Measurements from ENCODE around the gene ATP2B2. TPM values are rescaled to one million over a fixed set of nuclear protein-coding genes. Genes with fewer than 3 reads are reported as not detected.

ATP2B2 gene
- total RNA-seq, 2 experiments from 2014 or later = 0.06 TPM; not detected in 1

GRCh38 chr3:10407361-10407760, 98.0 kb downstream of the ATP2B2 start:
- no peak for DNase-seq (ENCODE audit: low spot score)
- no peak overlapping the region for H3K4me3 ChIP-seq (ENCODE audit: low read depth, low read length, poor library complexity, severe bottlenecking)
- H3K4me2 ChIP-seq (ENCODE audit: low read length) = no peak overlapping the region
- intact Hi-C loops (cut with micrococcal nuclease; ENCODE audit: unreplicated experiment) = no loop called here
- no peaks in the 10 kb centered on the region for H4K20me1 ChIP-seq (ENCODE audit: insufficient read depth, low read length)
- ChIA-PET CTCF (ENCODE audit: unreplicated experiment) (no interaction called here), POLR2A (interaction anchor here (0.7 kb wide), 1 partner anchor 46 kb away, joined by 3 read pairs; no protein-coding TSS in a partner anchor)
- H3K9me3 ChIP-seq (ENCODE audit: low read length) = no peaks in the 10 kb centered on the region
- H3K27ac ChIP-seq (ENCODE audit: low read depth, low read length, poor library complexity, severe bottlenecking) = no peak overlapping the region
- TF ChIP-seq CTCF (conservative IDR thresholded peaks at IDR 0.05; ENCODE audit: low read length) (no peak), EZH2phosphoT487 (IDR thresholded peaks at IDR 0.05; ENCODE audit: borderline replicate concordance, low read depth, low read length) (no peak)
- no peaks in the 10 kb centered on the region for H3K36me3 ChIP-seq (ENCODE audit: insufficient read depth, low read length)
- no peak overlapping the region for H2AFZ ChIP-seq (ENCODE audit: low read length)
- no peaks in the 10 kb centered on the region for H3K9me2 ChIP-seq (ENCODE audit: insufficient read depth, low read length)
- H3K79me2 ChIP-seq (ENCODE audit: insufficient read depth, low read depth, low read length) = no peaks in the 10 kb centered on the region
- H3K4me1 ChIP-seq (ENCODE audit: insufficient read depth, low read length, poor library complexity, severe bottlenecking) = peaks cover 6% of the 10 kb centered on the region
- BruUV-seq (replicated peaks) = no TSS peak

DNA sequence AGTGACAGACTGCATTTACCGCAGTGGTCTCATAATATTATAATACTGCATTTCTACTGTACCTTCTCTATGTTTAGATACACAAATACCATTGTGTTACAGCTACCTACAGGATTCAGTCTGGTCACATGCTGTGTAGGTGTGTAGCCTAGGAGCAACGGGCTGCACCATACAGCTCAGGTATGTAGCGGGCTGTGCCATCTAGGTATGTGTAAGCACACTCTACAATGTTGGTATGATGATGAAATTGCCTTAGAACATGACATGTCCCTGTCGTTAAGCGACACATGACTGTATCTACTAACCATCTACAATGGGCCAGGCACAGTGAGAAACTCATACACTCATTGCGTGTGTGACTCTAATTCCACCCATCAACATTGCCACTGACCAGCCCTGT, 99.0 kb downstream of the ATP2B2 start:
- peaks cover 6% of the 10 kb centered on the region for H3K4me1 ChIP-seq (ENCODE audit: insufficient read depth, low read length, poor library complexity, severe bottlenecking)
- ChIA-PET POLR2A (interaction anchor here (0.7 kb wide), 1 partner anchor 45 kb away, joined by 3 read pairs; no protein-coding TSS in a partner anchor), CTCF (ENCODE audit: unreplicated experiment) (no interaction called here)
- H3K4me2 ChIP-seq (ENCODE audit: low read length) = no peak overlapping the region
- H3K27ac ChIP-seq (ENCODE audit: low read depth, low read length, poor library complexity, severe bottlenecking) = no peak overlapping the region
- H4K20me1 ChIP-seq (ENCODE audit: insufficient read depth, low read length) = no peaks in the 10 kb centered on the region
- H2AFZ ChIP-seq (ENCODE audit: low read length) = no peak overlapping the region
- H3K9me2 ChIP-seq (ENCODE audit: insufficient read depth, low read length) = no peaks in the 10 kb centered on the region
- TF ChIP-seq EZH2phosphoT487 (IDR thresholded peaks at IDR 0.05; ENCODE audit: borderline replicate concordance, low read depth, low read length) (no peak), CTCF (conservative IDR thresholded peaks at IDR 0.05; ENCODE audit: low read length) (no peak)
- BruUV-seq (replicated peaks) = no TSS peak
- no peaks in the 10 kb centered on the region for H3K9me3 ChIP-seq (ENCODE audit: low read length)
- H3K36me3 ChIP-seq (ENCODE audit: insufficient read depth, low read length) = no peaks in the 10 kb centered on the region
- DNase-seq (ENCODE audit: low spot score) = no peak
- no peak overlapping the region for H3K4me3 ChIP-seq (ENCODE audit: low read depth, low read length, poor library complexity, severe bottlenecking)
- no peaks in the 10 kb centered on the region for H3K79me2 ChIP-seq (ENCODE audit: insufficient read depth, low read depth, low read length)
- intact Hi-C loops (cut with micrococcal nuclease; ENCODE audit: unreplicated experiment) = no loop called here

DNA sequence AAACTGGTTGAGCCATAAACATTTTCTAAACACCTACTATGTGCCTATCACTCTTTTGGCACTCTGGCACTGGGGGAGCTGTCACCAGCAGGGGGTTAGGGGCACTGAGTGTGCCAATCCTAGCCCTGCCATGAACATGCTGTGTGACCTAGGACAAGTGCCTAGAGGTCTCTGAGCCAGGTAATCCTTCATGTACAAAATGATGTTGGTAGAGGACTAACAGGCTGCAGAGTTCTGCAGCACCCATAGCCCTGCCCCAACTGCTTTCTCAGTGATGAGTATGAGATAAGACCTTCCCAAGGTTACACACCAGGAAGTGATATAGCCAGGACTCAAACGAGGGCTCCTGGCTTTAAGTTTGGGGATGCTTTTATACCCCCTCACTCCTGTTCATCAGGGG, 99.6 kb downstream of the ATP2B2 start:
- TF ChIP-seq EZH2phosphoT487 (IDR thresholded peaks at IDR 0.05; ENCODE audit: borderline replicate concordance, low read depth, low read length) (no peak), CTCF (conservative IDR thresholded peaks at IDR 0.05; ENCODE audit: low read length) (no peak)
- no peak for DNase-seq (ENCODE audit: low spot score)
- POLR2A ChIA-PET = no interaction called here
- intact Hi-C loops (cut with micrococcal nuclease; ENCODE audit: unreplicated experiment) = no loop called here
- H3K27ac ChIP-seq (ENCODE audit: low read depth, low read length, poor library complexity, severe bottlenecking) = no peak overlapping the region
- H2AFZ ChIP-seq (ENCODE audit: low read length) = no peak overlapping the region
- CTCF ChIA-PET (ENCODE audit: unreplicated experiment) = no interaction called here
- peaks cover 6% of the 10 kb centered on the region for H3K4me1 ChIP-seq (ENCODE audit: insufficient read depth, low read length, poor library complexity, severe bottlenecking)
- H3K79me2 ChIP-seq (ENCODE audit: insufficient read depth, low read depth, low read length) = no peaks in the 10 kb centered on the region
- H4K20me1 ChIP-seq (ENCODE audit: insufficient read depth, low read length) = no peaks in the 10 kb centered on the region
- no peaks in the 10 kb centered on the region for H3K36me3 ChIP-seq (ENCODE audit: insufficient read depth, low read length)
- H3K9me3 ChIP-seq (ENCODE audit: low read length) = no peaks in the 10 kb centered on the region
- no peak overlapping the region for H3K4me3 ChIP-seq (ENCODE audit: low read depth, low read length, poor library complexity, severe bottlenecking)
- H3K9me2 ChIP-seq (ENCODE audit: insufficient read depth, low read length) = no peaks in the 10 kb centered on the region
- no peak overlapping the region for H3K4me2 ChIP-seq (ENCODE audit: low read length)
- BruUV-seq (replicated peaks) = no TSS peak
